GM19438 (cell line): ENCODE measurements around the gene CACNA1G.

Source experiments
- ATAC-seq: cut with Tn5 transposase; IDR thresholded peaks from one replicate; pipeline ENCODE4 v1.9.1; 2021; ENCODE audit warnings: low read depth; ENCODE audit not compliant: unreplicated experiment

Gene CACNA1G

GRCh38 chr17:50608700-50609379, 48.3 kb downstream of the CACNA1G start:
- ATAC-seq: no peak

DNA sequence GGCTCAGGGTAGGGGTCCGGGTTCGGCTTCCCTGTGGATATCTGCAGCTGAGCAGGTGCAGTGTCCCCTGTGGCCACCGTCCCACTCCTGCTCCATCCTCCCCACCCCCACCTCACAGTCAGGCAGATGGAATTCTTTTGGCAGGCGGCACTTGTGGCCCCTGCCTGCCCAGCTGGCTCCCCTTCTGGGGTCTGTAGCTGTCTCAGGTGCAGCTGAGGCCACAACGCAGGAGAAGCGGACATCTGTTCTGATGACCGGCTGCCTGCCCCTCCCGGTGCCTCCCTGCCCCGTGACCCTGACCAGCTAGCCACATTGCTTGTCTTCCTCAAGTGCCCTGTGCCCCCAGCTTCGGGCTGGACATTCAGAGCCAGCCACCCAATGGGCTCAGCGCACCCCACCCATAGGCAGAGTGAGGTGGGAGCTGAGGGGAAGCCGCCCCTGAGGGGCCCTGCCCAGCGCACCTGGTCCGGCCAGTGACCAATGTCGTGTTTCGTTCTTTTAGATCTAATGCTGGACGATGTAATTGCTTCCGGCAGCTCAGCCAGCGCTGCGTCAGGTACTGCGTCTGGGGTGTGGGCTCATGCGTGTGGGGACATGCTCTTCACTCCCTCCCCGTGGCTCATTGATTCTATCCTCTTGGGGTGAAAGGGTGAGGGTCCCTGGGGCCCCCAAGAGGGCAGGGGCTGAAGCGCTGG, 49.0 kb downstream of the CACNA1G start:
- no peak for ATAC-seq

- no peak for ATAC-seq
Measured at GRCh38 chr17:50611634-50612033, 51.1 kb downstream of the CACNA1G start.

- ATAC-seq: no peak
Measured at GRCh38 chr17:50612281-50612680, 51.8 kb downstream of the CACNA1G start.

- no peak for ATAC-seq
Measured at GRCh38 chr17:50613007-50613992, 52.8 kb downstream of the CACNA1G start.

DNA sequence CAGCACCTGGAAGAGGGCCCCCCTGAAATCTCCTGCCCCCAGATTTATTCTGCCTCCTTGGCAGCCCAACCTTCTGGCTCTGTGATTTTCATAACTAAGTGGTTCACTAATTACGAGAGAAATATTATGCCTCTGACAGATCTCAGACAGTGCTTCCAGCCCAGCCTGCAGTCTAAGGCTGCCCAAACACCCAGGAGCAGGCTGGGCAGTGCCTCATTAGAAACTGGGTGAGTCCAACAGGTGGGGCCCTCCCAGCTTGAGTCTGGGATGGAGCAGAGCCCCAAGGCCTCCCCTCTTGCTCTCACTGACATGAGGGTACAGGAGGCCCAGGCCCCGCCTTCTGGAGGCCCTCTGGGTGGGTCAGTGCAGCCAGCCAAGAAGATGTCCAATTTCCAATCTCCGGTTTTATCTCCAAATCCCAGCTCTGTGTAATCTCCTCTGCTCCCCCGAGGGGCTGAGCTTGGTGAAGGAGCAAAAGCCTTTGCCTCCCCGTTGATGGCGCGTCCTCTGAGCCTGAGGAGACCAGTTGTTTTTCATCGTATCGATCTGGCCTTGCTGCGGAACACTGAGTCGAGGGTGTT, 54.0 kb downstream of the CACNA1G start:
- ATAC-seq: no peak

GRCh38 chr17:50615828-50616227, 55.3 kb downstream of the CACNA1G start:
- ATAC-seq: no peak

DNA sequence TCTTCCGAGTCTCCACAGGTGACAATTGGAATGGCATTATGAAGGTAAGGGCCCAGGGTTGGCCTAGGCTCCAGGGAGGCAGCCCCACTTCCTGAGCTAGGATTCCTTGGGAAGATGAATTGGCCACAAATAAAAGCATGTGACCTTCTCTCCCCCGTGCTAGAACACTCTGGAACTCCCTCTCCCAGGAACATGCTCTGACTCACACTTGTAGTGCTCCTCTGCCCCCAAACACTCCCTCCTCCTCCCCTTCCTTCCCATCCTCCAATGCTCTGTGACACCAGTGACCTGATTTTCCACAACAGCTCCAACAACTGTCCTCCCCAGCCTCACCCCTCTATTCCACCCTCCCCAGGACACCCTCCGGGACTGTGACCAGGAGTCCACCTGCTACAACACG, 57.8 kb downstream of the CACNA1G start:
- no peak for ATAC-seq

DNA sequence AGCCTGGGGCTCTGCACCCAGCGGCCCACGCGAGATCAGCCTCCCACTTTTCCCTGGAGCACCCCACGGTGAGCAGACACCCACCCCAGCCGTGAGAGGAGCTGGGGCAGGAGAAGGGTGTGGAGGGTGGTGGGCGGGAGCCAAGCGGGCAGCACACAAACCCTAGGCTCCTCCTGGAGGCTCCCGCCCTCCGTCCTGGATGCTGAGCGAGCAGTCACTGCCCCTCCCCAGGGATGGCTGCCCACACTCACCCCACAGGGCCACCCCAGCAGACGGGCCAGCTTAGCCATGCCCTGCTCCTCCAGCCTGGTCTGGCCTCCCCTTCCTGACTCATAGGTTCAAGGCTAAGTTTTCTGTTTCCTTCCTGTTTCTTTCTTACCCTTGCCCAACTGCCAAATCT, 58.4 kb downstream of the CACNA1G start:
- ATAC-seq: no peak

- no peak for ATAC-seq
Measured at GRCh38 chr17:50619489-50619888, 59.0 kb downstream of the CACNA1G start.

DNA sequence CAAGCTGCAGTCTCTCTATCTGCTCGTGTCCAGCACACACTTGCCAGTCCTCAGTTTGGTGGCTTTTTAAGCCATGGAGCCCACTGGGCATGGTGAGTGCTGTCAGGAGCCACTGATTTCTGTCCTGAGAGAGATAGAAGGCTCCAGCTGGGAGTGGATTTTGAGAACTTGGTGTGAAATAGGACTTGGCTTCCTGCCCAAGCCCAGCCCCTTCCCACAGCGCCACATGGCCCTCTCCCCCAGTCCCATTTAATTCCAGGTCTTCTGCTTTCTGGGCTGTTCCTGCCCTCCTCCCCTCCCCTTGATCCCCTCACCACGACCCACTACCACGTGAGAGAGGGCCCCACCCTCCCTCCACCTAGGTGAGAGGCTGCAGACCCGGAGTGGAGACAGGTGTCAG, 59.7 kb downstream of the CACNA1G start:
- ATAC-seq: no peak

GRCh38 chr17:50620858-50621257, 60.3 kb downstream of the CACNA1G start:
- ATAC-seq: no peak

- ATAC-seq: no peak
Measured at GRCh38 chr17:50621574-50622031, 61.1 kb downstream of the CACNA1G start.

DNA sequence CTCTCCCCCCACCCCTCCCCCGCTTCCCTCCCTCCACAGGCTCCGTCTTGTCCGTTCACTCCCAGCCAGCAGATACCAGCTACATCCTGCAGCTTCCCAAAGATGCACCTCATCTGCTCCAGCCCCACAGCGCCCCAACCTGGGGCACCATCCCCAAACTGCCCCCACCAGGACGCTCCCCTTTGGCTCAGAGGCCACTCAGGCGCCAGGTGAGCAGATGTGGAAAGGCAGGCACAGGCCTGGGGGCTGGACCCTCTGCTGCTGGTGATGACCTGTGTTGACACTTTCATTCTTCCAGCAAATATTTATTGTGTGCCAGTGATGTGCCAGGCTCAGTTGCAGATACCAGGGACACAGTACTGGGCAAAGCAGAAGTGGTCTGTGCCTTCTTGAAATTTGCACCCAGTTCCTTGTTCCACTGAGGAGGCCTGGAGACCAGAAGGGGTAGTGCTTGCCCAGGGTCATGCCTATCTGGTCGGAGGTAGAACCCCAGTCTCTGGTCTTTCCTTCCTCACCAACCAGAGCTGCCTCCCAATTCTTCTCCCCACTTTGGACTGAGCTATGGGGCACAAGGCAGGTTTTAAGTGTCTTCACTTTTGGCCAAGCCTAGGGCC, 63.9 kb downstream of the CACNA1G start:
- ATAC-seq: no peak

DNA sequence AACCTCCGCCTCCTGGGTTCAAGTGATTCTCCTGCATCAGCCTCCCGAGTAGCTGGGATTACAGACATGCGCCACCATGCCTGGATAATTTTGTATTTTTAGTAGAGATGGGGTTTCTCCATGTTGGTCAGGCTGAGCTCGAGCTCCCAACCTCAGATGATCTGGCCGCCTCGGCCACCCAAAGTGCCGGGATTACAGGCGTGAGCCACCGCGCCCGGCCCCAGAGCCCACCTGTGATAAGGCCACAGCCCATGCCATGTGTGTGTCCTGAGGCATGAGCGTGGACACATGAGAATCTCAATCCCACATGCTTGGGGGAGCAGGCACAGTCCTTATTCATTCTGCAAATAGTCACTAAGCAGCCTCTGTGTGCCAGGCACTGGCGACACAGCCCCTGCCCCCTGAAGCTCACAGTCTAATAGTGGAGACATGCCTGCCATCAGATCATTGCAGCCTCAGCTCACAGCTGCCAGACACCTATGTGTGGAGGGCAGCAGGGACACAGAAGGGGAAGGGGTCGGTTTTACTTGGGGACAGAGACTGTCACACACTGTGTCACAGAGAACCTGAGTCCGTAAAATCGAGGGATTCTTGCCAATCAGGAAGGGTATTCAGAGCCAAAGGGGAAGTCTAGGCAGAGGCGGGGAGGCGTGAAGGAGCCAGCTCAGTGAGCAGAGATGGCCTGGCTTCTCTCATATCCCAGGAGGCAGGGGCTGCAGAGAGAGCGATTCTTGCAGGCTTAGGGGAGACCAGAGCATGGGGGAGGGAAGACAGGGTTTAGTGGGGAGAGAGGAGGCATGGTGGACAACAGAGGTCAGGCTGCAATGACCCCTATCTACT, 64.7 kb downstream of the CACNA1G start:
- no peak for ATAC-seq

- no peak for ATAC-seq
Measured at GRCh38 chr17:50626037-50626574, 65.6 kb downstream of the CACNA1G start.

DNA sequence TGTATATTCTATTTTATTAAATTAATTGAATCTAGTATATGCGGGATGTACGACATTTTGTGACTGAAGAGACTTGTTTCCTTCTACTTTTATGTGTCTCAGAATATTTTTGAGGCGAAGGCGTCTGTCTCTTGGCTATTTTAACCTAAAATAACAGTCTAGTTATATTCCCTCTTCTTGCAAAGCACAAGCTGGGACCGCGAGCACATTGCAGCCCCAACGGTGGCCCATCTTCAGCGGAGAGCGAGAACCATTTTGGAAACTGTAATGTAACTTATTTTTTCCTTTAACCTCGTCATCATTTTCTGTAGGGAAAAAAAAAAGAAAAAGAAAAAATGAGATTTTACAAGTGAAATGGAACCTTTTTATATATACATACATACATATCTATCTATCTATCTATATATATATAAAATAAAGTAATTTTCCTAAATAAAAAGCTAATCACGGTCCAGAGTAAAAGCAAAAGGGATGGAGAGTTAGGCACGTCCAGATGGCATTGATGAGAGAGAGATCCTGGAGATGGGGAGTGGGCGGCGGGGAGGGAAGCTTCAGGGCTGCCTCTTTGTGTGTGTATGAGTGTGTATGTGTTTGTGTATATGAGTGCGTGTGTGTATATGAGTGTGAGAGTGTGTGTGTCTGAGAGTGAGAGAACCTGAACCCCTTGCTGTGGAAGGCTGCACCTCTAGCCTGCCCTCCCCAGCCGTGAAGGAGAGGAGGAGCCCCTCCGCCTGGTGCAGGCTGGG, 66.7 kb downstream of the CACNA1G start:
- ATAC-seq: no peak

- no peak for ATAC-seq
Measured at GRCh38 chr17:50627782-50628601, 67.5 kb downstream of the CACNA1G start.
